Measurements from ENCODE around the gene PKD1.
"Not testable (repeated sequence)": the region's sequence is repeated elsewhere in the genome, so short reads cannot be mapped to it uniquely, and the experiment has no call there.

Gene PKD1

GRCh38 chr16:2123706-2124376, 11.9 kb downstream of the PKD1 start:
- DNase-seq, result not testable (repeated sequence)

- DNase-seq, result not testable (repeated sequence)
Measured at GRCh38 chr16:2122934-2123683, 12.6 kb downstream of the PKD1 start.

GRCh38 chr16:2122429-2122828, 13.3 kb downstream of the PKD1 start:
- no peak for DNase-seq

- no peak for DNase-seq
Measured at GRCh38 chr16:2121853-2122252, 13.8 kb downstream of the PKD1 start.

- DNase-seq, result not testable (repeated sequence)
Measured at GRCh38 chr16:2121325-2121724, 14.4 kb downstream of the PKD1 start.

GRCh38 chr16:2117960-2118722, 17.6 kb downstream of the PKD1 start:
- DNase-seq, result not testable (repeated sequence)

GRCh38 chr16:2117341-2117740, 18.4 kb downstream of the PKD1 start:
- DNase-seq, result not testable (repeated sequence)

GRCh38 chr16:2116428-2116827, 19.3 kb downstream of the PKD1 start:
- not testable (repeated sequence) for DNase-seq

GRCh38 chr16:2115591-2115973, 20.1 kb downstream of the PKD1 start:
- DNase-seq, result no peak

GRCh38 chr16:2114885-2115590, 20.7 kb downstream of the PKD1 start:
- DNase-seq, result not testable (repeated sequence)

GRCh38 chr16:2114225-2114624, 21.5 kb downstream of the PKD1 start:
- not testable (repeated sequence) for DNase-seq

GRCh38 chr16:2112539-2113106, 23.1 kb downstream of the PKD1 start:
- DNase-seq, result not testable (repeated sequence)

GRCh38 chr16:2111412-2112335, 24.0 kb downstream of the PKD1 start:
- DNase-seq, result not testable (repeated sequence)

GRCh38 chr16:2111009-2111353, 24.7 kb downstream of the PKD1 start:
- not testable (repeated sequence) for DNase-seq

- not testable (repeated sequence) for DNase-seq
Measured at GRCh38 chr16:2110332-2111008, 25.2 kb downstream of the PKD1 start.

- not testable (repeated sequence) for DNase-seq
Measured at GRCh38 chr16:2109872-2110271, 25.8 kb downstream of the PKD1 start.

- DNase-seq, result not testable (repeated sequence)
Measured at GRCh38 chr16:2109271-2109580, 26.5 kb downstream of the PKD1 start.

- not testable (repeated sequence) for DNase-seq
Measured at GRCh38 chr16:2108446-2109270, 27.0 kb downstream of the PKD1 start.

- DNase-seq, result not testable (repeated sequence)
Measured at GRCh38 chr16:2107791-2108125, 27.9 kb downstream of the PKD1 start.

All from central memory CD4-positive, alpha-beta T cell (primary cell).